ENCODE data around the gene ST6GALNAC3. TPM values are rescaled to one million over a fixed set of nuclear protein-coding genes. Genes with fewer than 3 reads are reported as not detected.
"Not testable (repeated sequence)": the region's sequence is repeated elsewhere in the genome, so short reads cannot be mapped to it uniquely, and the experiment has no call there.

Gene ST6GALNAC3
- total RNA-seq, 1 donor from 2014 or later: 3.6 TPM

- no peak for DNase-seq
Observed at GRCh38 chr1:76109404-76109803, 34.9 kb downstream of the ST6GALNAC3 start.

- no peak for DNase-seq
Observed at GRCh38 chr1:76109901-76110560, 35.5 kb downstream of the ST6GALNAC3 start.

GRCh38 chr1:76110666-76111065 is 36.1 kb downstream of the ST6GALNAC3 start:
- no peak for DNase-seq

GRCh38 chr1:76112321-76112720 is 37.8 kb downstream of the ST6GALNAC3 start:
- DNase-seq: not testable (repeated sequence)

- no peak for DNase-seq
Observed at GRCh38 chr1:76113446-76113845, 38.9 kb downstream of the ST6GALNAC3 start.

GRCh38 chr1:76115171-76115570 is 40.6 kb downstream of the ST6GALNAC3 start:
- no peak for DNase-seq

- DNase-seq: no peak
Observed at GRCh38 chr1:76121850-76122249, 47.3 kb downstream of the ST6GALNAC3 start.

GRCh38 chr1:76122271-76122670 is 47.7 kb downstream of the ST6GALNAC3 start:
- no peak for DNase-seq

- DNase-seq: not testable (repeated sequence)
Observed at GRCh38 chr1:76123411-76124064, 49.0 kb downstream of the ST6GALNAC3 start.

GRCh38 chr1:76124196-76124595 is 49.6 kb downstream of the ST6GALNAC3 start:
- no peak for DNase-seq

GRCh38 chr1:76125473-76126219 is 51.1 kb downstream of the ST6GALNAC3 start:
- no peak for DNase-seq

GRCh38 chr1:76128096-76128495 is 53.5 kb downstream of the ST6GALNAC3 start:
- no peak for DNase-seq

GRCh38 chr1:76129731-76130130 is 55.2 kb downstream of the ST6GALNAC3 start:
- DNase-seq: no peak

- DNase-seq: no peak
Observed at GRCh38 chr1:76130992-76131391, 56.4 kb downstream of the ST6GALNAC3 start.

- no peak for DNase-seq
Observed at GRCh38 chr1:76133977-76134376, 59.4 kb downstream of the ST6GALNAC3 start.

GRCh38 chr1:76135835-76136234 is 61.3 kb downstream of the ST6GALNAC3 start:
- DNase-seq: no peak

- no peak for DNase-seq
Observed at GRCh38 chr1:76136894-76137293, 62.3 kb downstream of the ST6GALNAC3 start.

GRCh38 chr1:76137746-76138145 is 63.2 kb downstream of the ST6GALNAC3 start:
- DNase-seq: no peak

GRCh38 chr1:76138217-76138616 is 63.7 kb downstream of the ST6GALNAC3 start:
- no peak for DNase-seq

GRCh38 chr1:76140227-76140626 is 65.7 kb downstream of the ST6GALNAC3 start:
- no peak for DNase-seq

GRCh38 chr1:76141929-76142328 is 67.4 kb downstream of the ST6GALNAC3 start:
- no peak for DNase-seq

- DNase-seq: no peak
Observed at GRCh38 chr1:76142771-76143540, 68.4 kb downstream of the ST6GALNAC3 start.

- no peak for DNase-seq
Observed at GRCh38 chr1:76144247-76144646, 69.7 kb downstream of the ST6GALNAC3 start.
